SIG-M5 treated with dmso at 0.1 percent for 504 hours (cell line): Measurements from ENCODE around the gene EPN3.
A peak's percentile ranks its signal among the peaks of the same experiment; 100 is the strongest.

Experiments used
- DNase-seq: peaks from one replicate; lab custom pipeline; 2025; ENCODE audit not compliant: unreplicated experiment; lab: John Stamatoyannopoulos, UW

EPN3 gene

DNA sequence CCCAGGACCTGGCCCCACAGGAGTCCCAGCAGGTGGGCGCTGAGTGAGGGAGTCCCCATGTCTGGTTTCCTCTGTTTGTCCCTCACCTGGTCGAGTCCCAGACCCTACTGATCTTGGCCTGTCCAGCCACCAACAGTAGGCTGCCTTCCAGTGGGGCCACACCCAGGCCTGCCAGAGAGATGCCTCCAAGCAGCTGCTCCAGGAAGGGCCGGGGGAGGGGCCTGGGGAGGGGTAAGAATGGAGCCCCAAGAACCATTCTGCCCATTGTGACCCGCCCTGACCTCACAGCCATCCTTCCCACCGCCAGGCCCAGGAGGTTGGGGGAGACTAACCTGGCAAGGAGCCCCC is 15.2 kb downstream of the EPN3 start:
- no peak for DNase-seq

DNA sequence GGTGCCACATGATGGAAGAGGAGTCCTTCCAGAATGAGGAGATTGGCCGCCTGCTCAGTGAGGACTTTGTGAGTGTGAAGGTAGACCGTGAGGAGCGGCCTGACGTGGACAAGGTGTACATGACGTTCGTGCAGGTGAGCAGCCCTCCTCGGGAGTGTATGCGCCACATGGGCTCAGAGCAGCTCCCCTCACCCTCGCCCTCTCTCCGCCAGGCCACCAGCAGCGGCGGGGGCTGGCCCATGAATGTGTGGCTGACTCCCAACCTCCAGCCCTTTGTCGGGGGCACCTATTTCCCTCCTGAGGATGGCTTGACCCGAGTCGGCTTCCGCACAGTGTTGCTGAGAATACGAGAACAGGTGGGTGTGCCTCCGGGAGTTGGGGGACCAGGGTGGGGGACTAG is 16.3 kb downstream of the EPN3 start:
- no peak for DNase-seq

DNA sequence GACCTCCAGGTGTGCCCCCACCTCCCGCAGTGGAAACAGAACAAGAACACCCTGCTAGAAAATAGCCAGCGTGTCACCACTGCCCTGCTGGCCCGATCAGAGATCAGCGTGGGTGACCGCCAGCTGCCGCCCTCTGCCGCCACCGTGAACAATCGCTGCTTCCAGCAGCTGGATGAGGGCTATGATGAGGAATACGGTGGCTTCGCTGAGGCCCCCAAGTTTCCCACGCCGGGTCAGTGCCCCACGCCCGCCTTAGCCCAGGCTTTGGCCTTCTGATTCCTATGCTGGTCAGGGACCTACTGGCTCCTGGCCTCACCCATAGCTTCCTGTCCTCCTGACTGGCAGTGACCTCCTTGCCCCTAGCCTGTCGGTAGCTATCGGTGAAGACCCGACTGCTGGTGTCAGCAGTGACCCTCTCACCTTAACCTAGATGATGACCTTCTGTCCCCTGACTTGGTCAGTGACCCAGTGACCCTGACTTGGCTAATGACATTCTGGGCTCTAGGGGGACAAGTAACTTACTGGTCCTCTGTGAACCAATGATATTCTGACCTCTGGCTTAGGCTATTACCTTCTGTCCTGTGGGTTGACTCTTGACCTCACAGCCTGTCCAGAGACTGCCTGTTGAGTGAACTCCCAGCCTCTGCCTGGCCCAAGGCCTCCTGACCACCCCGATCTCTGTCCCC is 16.9 kb downstream of the EPN3 start:
- no peak for DNase-seq

DNA sequence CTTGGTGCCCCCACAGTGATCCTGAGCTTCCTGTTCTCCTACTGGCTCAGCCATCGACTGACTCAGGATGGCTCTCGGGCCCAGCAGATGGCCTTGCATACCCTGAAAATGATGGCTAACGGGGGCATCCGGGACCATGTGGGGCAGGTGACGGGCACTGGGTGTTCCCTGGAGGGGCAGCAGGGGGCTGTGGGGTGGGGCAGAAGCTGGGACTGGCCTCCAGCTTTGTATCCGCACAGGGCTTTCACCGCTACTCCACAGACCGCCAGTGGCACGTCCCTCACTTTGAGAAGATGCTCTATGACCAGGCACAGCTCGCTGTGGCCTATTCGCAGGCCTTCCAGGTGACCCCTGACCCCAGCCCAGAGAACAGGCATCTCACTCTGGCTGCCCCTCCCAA is 17.4 kb downstream of the EPN3 start:
- no peak for DNase-seq

DNA sequence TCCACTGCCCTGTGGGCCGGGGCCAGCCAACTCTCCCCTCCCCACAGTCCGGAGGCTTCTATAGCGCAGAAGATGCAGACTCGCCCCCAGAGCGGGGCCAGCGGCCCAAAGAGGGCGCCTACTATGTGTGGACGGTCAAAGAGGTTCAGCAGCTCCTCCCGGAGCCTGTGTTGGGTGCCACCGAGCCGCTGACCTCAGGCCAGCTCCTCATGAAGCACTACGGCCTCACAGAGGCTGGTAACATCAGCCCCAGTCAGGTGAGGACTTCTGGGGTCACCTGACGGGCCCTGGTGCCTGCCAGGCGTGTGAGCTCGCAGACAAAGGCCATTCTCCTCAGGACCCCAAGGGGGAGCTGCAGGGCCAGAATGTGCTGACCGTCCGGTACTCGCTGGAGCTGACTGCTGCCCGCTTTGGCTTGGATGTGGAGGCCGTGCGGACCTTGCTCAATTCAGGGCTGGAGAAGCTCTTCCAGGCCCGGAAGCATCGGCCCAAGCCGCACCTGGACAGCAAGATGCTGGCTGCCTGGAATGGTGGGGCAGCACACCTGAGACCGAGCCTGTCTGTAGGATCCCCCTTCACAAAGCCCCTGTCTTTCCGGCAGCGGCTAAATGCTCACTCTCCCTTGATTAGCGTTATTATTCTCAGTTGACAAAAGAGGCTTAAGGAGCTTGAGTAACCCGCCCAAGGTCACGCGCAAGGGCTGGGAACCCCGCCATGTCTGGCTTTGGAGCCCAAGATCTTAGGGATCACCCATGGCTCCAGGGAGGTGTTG is 18.3 kb downstream of the EPN3 start:
- DNase-seq: peak; percentile 59

DNA sequence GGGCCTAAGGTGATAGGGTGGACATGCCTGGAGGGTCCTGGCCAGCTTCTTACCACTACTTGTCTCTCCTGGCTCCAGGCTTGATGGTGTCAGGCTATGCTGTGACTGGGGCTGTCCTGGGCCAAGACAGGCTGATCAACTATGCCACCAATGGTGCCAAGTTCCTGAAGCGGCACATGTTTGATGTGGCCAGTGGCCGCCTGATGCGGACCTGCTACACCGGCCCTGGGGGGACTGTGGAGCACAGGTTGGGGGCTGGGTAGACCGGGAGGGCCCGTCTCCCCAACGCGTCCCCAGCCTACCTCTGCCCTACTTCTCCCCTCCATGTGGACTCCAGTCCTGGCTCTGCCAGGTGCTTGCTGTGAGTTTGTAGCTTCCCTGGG is 18.9 kb downstream of the EPN3 start:
- DNase-seq: no peak

DNA sequence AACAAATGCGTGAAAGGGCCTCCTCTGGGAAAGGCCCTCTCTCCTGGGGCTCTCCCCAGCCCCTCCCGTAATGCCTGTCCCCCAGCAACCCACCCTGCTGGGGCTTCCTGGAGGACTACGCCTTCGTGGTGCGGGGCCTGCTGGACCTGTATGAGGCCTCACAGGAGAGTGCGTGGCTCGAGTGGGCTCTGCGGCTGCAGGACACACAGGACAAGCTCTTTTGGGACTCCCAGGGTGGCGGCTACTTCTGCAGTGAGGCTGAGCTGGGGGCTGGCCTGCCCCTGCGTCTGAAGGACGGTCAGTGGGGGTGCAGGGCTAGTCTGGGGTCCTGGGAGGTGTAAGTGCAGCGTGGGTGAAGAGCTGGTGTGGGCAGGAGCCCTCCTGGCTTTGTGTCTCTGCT is 19.3 kb downstream of the EPN3 start:
- DNase-seq: no peak

DNA sequence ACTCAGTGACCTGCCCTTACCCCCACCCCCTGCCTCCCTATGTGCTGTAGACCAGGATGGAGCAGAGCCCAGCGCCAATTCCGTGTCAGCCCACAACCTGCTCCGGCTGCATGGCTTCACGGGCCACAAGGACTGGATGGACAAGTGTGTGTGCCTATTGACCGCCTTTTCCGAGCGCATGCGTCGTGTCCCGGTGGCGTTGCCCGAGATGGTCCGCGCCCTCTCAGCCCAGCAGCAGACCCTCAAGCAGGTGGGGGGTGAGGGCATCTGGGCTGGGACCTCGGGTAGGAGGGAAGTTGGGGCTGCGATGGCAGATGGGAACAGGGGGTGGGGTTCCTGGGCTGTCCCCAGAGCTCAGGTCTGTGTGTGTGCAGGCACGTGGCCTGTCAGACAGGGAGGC is 21.7 kb downstream of the EPN3 start:
- no peak for DNase-seq

DNA sequence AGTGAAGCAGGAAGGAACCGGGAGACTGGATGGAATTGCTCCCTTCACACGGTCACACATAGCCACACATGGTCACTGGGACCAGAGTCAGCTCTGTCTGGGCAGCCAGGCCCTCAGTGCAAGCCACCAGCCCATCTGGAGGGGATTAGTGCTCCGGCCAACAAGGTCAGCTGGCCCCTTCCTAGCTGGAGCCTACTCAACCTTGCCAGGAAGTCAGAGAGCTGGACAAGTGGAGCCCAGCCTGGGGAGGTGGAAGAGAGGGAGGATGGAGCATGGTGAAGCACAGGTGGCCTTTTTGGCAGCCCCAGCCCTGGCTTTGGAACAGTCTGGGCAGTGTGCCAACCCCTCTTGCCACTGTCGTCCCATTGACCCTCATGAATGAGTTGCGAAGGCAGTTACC is 24.3 kb downstream of the EPN3 start:
- no peak for DNase-seq

DNA sequence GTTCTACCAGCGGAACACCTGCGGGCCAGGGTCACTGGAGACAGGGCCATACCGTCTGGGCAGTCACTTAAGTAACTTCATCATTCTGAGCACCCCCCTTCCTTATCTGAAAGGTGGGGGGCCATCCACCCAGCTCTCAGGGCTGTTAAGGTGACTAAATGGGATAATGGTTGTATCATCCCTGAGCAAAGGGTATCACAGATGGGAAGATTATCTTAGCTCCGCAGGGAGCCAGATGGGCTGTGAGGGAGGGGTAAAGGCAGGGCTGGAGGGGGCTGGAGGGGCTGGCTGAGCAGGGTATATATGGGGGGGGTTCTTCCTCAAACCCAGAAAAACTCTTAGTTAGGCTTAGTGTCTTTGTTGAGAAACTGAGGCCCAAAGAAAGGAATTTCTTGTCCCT is 25.1 kb downstream of the EPN3 start:
- DNase-seq: no peak

DNA sequence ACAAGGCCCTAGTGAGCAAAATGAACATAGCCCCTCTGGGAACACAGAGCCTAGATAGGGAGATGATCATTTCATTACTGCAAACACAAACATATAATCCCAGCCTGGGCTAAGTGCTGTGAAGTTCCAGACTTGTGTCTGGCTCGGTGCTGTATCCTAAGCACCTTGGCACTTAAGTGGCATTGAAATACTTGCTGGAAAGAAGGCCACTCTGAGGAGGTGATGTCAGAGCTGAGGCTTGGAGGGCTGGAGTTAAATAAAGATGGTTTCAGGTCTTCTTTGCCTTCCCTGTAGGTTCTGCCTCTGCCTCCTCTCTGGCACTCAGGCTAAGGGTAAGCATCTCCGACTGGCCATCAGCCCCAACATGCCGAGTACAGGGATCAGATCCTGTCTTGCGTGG is 25.6 kb downstream of the EPN3 start:
- DNase-seq: no peak

DNA sequence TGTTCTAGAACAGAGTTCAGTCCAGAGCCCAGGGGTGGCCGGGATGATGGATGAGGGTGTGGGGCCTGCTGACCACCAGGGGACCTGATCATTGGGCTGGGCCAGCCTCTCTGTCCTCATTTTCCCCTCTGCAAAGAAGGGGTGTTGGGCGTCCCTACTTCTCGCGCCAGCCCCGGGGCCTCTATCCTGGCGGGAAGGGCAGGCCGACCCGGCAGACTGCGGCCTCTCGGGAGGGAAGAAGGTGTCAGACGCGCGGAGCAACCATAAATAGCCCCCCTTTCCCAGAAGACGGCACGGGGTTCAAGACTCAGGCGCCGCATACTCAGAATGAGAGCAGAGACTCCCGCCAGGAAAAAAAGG is 26.0 kb downstream of the EPN3 start:
- no peak for DNase-seq

DNA sequence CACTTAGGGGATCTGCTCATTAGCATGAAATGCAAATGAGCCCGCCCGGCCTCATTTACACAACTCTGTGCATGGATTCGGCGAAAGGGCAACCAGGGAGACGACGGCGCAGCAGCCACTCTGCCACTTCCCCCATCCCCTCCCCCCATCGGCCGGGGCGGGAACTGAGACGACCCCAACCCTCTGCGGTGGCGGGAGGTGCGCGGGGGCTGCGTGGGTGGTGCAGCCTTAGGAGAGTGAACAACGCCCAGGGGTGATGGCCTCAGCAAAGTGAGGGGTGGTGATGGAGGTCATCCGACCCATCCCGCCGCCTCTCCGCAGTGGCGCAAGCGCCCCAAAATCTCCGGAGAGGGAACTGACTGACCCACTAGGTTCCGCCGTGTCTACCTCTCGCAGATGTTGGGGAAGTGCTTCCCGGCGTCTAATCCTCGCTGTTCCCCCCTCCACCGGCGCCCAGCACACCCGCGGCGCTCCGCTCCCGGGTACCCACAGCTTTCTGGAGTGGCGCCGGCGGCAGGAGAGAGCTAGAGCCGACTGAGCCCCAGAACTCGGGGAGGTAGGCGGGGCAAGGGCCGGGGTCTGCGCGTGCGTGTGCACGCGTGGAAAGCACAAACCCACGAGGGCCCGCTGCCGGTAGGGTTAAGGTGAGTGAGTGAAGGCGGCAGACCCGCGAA is 26.5 kb downstream of the EPN3 start:
- no peak for DNase-seq

DNA sequence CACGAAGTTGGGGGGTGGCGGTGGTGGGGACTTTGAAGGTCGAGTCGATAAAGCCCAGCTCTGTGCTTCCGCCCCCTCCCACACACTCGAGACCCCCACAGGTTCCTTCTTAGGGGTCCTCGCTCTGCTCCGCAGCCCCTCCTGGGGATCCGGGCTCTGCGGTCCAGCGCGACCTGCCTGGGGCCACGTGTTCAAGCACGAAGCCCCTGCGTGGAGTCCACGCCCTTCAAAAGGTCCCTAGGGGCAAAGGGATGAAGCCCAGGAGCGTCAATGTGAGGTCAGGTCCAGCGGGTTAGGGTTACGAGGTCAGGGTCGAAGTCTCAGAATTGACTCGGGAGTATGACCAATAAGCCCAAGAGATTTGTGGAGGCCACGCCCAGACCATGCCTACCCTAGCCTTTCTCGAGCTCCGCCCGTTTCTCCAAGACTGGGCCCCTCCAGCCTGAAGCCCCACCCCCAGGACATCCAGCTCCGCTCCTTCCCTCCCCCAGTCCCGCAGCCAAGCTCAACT is 27.2 kb downstream of the EPN3 start:
- peak; percentile 42 for DNase-seq

DNA sequence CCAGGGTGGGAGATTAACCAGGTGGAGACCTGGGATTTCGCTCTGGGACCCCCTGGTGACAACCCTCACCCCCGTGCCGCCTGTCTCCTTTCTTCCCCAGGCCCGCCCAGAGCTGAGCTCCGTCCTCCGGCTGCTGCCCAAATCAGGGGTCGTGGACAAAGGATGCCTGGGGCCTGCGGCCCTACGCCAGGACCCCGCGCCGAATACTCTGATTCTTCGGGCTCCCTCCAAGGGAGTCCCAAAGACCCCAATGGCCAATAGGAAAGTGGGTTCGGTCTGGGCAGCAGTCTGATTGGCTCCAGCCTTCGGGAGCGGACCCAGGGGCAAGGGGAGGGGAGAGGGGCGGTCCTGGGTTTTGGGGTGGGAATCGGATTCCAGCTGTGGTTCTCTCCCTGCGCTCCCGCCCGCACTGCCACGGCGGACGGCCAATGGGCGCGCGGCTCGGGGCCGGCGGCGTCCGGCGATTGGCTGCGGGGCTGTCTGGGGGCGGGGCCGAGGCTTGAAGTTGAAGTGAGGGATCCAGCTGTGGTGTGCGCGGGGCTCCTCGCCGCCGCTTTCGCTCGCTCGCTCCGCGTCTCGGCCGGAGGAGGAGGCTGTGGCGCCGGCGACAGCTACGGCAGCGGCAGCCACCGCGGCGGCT is 27.8 kb downstream of the EPN3 start, which contains the start of gene CACNA1G:
Gene CACNA1G (plus strand): TSS at position 531 of the 640 bp plus-strand sequence. CDS start 745 bp downstream, outside the sequence.
- peak; percentile 85 for DNase-seq

DNA sequence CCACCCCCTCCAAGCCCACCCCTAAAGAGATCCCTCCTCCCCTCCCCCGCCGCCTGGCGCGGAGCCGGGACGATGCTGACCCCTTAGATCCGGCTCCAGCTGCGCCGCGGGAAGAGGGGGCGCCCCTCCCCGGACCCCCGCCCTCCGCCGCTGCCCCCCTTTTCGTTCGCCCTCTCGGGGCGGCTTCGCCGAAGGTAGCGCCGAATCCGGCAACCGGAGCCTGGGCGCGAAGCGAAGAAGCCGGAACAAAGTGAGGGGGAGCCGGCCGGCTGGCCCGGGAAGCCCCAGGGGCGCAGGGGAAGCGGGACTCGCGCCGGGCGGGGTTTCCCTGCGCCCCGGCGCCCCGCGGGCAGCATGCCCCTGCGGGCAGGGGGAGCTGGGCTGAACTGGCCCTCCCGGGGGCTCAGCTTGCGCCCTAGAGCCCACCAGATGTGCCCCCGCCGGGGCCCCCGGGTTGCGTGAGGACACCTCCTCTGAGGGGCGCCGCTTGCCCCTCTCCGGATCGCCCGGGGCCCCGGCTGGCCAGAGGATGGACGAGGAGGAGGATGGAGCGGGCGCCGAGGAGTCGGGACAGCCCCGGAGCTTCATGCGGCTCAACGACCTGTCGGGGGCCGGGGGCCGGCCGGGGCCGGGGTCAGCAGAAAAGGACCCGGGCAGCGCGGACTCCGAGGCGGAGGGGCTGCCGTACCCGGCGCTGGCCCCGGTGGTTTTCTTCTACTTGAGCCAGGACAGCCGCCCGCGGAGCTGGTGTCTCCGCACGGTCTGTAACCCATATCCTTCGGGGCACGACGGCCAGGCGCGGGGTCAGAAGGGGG is 28.6 kb downstream of the EPN3 start:
- no peak for DNase-seq

DNA sequence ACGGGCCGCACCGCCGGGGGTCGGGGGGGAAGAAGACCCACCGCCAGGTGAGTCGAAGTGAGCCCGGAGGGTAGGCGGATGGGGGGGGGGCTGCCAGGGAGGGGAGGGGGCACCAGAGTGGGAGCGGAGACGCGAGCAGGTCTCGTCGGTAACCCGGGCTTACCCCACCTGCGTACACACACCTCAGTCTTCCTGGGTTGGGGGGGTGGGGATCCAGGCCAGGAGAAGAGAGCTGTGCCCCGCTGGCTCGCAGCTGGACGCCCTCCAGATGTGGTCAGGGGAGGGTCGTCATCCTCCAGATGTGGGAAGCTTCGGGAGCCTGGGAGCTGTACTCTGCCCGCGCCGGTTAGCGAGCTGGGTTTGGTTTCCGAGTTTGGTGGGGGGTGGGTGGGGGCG is 29.2 kb downstream of the EPN3 start:
- no peak for DNase-seq

DNA sequence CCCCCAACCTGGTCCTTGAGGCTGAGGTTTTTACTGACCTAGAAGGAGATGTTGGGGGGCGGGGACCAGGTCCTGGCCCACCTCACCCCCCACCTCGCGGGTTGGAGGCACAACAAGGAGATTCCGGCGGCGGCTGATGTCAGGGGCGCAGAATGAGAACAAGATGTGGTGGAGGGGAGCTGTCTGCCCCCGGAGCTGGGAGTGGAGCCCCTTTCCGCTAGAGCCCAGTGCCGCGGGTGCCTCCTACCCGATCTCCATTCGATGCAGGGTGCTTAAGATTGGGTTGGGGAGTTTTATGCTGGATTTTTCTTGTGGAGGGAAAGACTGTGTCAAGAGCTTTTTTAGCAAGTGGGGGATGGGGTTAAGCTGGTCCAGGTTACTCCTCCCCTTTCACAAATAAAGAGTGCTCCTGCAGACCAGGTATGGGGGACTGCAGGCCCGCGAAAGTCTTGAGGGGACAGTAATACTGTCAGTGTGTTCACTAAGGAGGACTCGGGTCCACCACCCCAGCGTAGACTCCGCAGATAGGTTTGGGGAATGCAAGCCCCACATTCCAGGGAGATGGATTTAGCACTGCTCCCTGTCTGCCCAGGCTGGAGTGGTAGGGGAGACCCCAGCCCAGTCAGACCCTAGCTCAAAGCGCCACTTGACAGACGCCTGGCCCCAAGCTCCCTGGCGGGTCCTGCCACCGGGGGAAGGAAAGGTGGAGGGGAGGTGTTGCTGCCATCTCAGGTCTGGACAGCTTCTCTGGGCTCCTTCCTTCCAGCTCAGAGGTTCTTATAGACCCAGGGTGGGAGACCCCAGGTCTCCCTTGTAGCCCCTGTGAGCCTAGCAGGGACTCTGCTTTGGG is 29.9 kb downstream of the EPN3 start:
- no peak for DNase-seq

DNA sequence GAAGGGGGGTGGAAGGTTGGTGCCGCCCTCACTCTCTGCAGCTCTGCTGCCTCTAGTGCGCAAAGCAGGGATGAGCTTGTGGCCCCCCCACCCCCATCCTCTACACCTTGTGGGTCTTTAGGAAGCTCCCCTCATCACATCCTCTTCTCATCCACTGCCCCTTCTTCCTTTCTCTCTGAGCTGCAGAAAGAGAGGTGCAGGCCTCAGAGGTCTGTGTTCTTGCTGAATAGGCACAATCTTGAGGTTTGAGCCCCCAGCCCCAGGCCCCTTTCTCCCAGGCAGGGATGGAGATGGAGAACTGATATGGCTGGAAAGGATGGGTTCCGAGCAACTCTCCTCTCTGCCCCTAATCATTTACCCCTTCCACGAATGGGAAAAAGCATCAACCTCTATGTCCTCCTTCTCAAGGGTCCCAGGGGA is 30.6 kb downstream of the EPN3 start:
- no peak for DNase-seq

DNA sequence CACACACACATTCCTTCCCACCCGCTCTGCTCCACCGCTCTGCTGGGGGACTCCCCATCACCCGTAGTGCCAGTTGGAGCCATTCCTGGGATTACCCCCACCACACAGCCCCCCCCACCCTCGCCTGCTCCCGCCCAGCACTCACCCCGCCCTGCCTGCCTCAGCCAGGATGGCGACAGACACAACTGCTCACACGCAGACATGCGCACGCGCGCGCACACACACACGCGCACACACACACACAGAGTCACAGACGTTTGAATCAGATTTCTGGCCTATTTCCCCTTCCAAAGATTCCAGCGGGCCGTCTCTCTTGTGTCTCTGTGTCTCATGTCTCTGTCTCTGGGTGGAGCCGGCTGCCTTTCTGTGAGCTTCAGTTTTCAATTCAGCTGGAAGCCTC is 32.4 kb downstream of the EPN3 start:
- DNase-seq: no peak
